HAP-1 (cell line): ENCODE data around the gene MSX2.
"Not testable (repeated sequence)": the region's sequence is repeated elsewhere in the genome, so short reads cannot be mapped to it uniquely, and the experiment has no call there.

ENCODE experiments used
- DNase-seq, 2 experiments: peaks; one replicate each; pipeline ENCODE4 v3.0.0-alpha.2; 2016 to 2020; ENCODE audit warnings: low spot score in 2 of 2
- H3K27me3 ChIP-seq: fragments of 250-450 bp; sonication (Bioruptor Pico); 2 replicates; pipeline ENCODE4 v1.5.1; 2020; ENCODE audit warnings: low read depth, mild to moderate bottlenecking, moderate library complexity
- H3K36me3 ChIP-seq: fragments of 250-450 bp; sonication (Bioruptor Pico); replicated peaks from 2 replicates; pipeline ENCODE4 v1.5.1; 2020; ENCODE audit warnings: mild to moderate bottlenecking
- H3K4me1 ChIP-seq: fragments of 250-450 bp; sonication (Bioruptor Pico); 2 replicates; pipeline ENCODE4 v1.5.1; 2020; ENCODE audit warnings: mild to moderate bottlenecking
- H3K4me3 ChIP-seq: fragments of 250-450 bp; sonication (Bioruptor Pico); 2 replicates; pipeline ENCODE4 v1.5.1; 2020; ENCODE audit warnings: mild to moderate bottlenecking, moderate library complexity
- H3K9me3 ChIP-seq: fragments of 250-450 bp; sonication (Bioruptor Pico); 2 replicates; pipeline ENCODE4 v1.5.1; 2020; ENCODE audit warnings: mild to moderate bottlenecking, moderate library complexity
- in situ Hi-C: fragments of 300-500 bp; cut with MboI; formaldehyde crosslinking; loops from 3 replicates; pipeline ENCODE4 v1.14.3; 2020; ENCODE audit warnings: low sequenced_read_pairs, inconsistent platforms, mixed read lengths

MSX2 gene

DNA sequence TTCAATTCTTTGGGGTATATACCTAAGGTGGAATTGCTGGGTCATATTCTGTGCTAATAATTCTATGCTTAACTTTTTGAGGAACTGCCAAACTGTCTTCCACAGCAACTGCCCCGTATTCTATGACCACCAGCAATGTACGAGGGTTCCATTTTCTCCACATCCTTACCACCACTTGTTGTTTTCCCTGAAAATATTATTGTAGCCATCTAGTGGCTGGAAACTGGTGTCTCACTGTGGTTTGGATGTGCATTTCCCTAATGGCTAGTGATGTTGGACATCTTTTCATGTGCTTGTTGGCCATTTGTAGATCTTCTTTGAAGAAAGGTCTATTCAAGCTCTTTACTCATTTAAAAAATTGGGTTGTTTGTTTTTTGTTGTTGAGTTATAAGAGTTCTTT, 30.7 kb downstream of the MSX2 start:
- Histone ChIP-seq H3K9me3 (no peaks in the 10 kb centered on the region), H3K4me3 (no peak overlapping the region), H3K36me3 (no peaks in the 10 kb centered on the region), H3K27me3 (0 out of 2 replicates have a peak, but pooled peaks cover 3% of the 10 kb centered on the region), H3K4me1 (no peaks in the 10 kb centered on the region)
- in situ Hi-C loops, result no loop called here
- DNase-seq, result no peak

DNA sequence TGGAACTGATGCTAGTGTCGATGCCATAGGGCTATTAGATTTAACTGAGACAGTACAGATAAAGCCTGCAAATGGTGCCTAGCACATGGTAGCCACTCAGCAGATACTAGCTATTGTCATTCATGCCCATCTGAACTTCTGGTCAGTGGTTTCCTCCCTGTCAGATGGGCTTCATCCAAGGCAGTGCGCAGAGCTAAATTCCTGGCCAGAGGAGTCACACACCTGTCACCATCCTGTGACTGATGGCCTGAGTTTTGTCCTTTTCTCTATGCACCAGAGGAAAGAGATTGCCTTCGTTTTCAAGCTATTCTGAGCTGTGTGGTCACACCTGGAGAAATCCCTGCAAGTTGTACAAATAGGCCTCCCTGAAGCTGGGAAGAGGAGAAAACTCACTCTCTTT, 34.7 kb downstream of the MSX2 start:
- in situ Hi-C loops, result no loop called here
- no peaks in the 10 kb centered on the region for H3K9me3 ChIP-seq
- no peaks in the 10 kb centered on the region for H3K4me1 ChIP-seq
- H3K36me3 ChIP-seq, result no peaks in the 10 kb centered on the region
- H3K27me3 ChIP-seq, result 0 out of 2 replicates have a peak, but pooled peaks cover 5% of the 10 kb centered on the region
- no peak overlapping the region for H3K4me3 ChIP-seq
- DNase-seq, result no peak

GRCh38 chr5:174760721-174761120, 36.3 kb downstream of the MSX2 start:
- no peak for DNase-seq
- H3K27me3 ChIP-seq, result 0 out of 2 replicates have a peak, but pooled peaks cover 5% of the 10 kb centered on the region
- no peaks in the 10 kb centered on the region for H3K4me1 ChIP-seq
- in situ Hi-C loops, result no loop called here
- no peaks in the 10 kb centered on the region for H3K9me3 ChIP-seq
- no peaks in the 10 kb centered on the region for H3K36me3 ChIP-seq
- H3K4me3 ChIP-seq, result no peak overlapping the region

GRCh38 chr5:174761341-174761740, 37.0 kb downstream of the MSX2 start:
- DNase-seq, H3K27me3 ChIP-seq, H3K9me3 ChIP-seq, in situ Hi-C loops, H3K4me1 ChIP-seq, H3K4me3 ChIP-seq, H3K36me3 ChIP-seq: not testable (repeated sequence)

- Histone ChIP-seq H3K4me3 (no peak overlapping the region), H3K9me3 (no peaks in the 10 kb centered on the region), H3K27me3 (0 out of 2 replicates have a peak, but pooled peaks cover 3% of the 10 kb centered on the region), H3K4me1 (no peaks in the 10 kb centered on the region), H3K36me3 (no peaks in the 10 kb centered on the region)
- DNase-seq, result no peak
- in situ Hi-C loops, result no loop called here
These were observed 39.9 kb downstream of the MSX2 start for GRCh38 chr5:174764309-174764708.

DNA sequence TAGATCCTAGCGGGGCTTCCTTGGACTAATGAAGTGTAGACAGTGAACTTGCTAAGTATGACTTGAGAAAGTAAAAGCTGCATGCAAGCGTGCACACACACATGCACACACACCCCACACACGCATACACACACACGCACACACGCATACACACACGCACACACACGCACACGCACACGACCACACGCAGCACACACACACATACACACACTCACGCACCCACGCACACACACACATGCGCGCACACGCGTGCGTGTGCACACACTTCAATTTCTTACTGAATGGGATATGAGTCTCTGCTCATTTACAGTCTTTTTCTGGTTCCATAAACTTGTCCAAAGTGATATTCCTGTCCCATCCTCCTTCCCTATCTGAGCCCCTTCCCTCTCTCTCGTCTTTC, 41.2 kb downstream of the MSX2 start:
- H3K4me1 ChIP-seq, result no peaks in the 10 kb centered on the region
- in situ Hi-C loops, result no loop called here
- no peak for DNase-seq

GRCh38 chr5:174767670-174768069, 43.3 kb downstream of the MSX2 start:
- no peak for DNase-seq
- Histone ChIP-seq H3K4me3 (no peak overlapping the region), H3K4me1 (no peaks in the 10 kb centered on the region), H3K27me3 (0 out of 2 replicates have a peak, but pooled peaks cover 7% of the 10 kb centered on the region), H3K9me3 (no peaks in the 10 kb centered on the region), H3K36me3 (no peaks in the 10 kb centered on the region)
- in situ Hi-C loops, result no loop called here

More for the DNA sequence above, 41.2 kb downstream of the MSX2 start:
- Histone ChIP-seq H3K36me3 (no peaks in the 10 kb centered on the region), H3K27me3 (0 out of 2 replicates have a peak, but pooled peaks cover 3% of the 10 kb centered on the region), H3K4me3 (no peak overlapping the region), H3K9me3 (no peaks in the 10 kb centered on the region)

DNA sequence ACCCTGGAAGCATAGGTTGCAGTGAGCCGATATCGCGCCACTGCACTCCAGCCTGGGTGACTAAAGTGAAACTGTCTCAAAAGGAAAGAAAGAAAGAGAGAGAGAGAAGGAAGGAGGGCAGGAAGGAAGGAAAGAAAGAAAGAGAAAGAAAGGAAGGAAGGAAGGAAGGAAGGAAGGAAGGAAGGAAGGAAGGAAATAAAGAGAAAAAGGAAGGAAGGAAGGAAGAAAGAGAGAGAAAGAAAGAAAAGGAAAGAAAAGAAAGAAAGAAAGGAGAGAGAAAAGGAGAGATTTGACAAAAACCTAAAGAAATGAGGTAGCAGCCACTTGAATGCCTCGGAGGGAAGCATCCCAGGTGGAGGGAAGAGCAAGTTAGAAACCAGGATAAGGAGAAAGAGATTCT, 44.6 kb downstream of the MSX2 start:
- H3K4me1 ChIP-seq, result no peaks in the 10 kb centered on the region
- no peaks in the 10 kb centered on the region for H3K36me3 ChIP-seq
- in situ Hi-C loops, result no loop called here
- H3K27me3 ChIP-seq, result 0 out of 2 replicates have a peak, but pooled peaks cover 4% of the 10 kb centered on the region
- no peak overlapping the region for H3K4me3 ChIP-seq
- H3K9me3 ChIP-seq, result no peaks in the 10 kb centered on the region
- DNase-seq, result no peak

DNA sequence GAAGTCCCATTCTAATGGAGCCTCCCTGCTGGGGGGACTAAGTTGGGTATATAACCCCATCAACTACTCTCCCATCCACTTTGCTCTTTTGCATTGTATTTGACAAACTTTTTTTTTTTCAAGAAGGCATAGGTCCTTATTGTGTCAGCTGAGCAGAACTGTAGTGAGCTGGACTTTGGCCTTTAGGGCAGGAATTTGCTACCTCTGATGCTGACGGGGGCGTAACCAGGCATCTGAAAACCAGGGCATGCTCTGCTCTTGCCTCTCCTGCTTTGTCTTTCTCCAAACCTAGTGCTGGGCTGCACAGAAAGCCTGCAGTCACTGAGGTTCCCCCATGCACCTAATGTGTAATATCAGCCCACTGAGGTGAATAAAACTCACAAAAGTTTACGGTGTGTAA, 49.0 kb downstream of the MSX2 start:
- in situ Hi-C loops, result no loop called here
- H3K36me3 ChIP-seq, result no peaks in the 10 kb centered on the region
- DNase-seq, result no peak
- H3K4me3 ChIP-seq, result no peak overlapping the region
- no peaks in the 10 kb centered on the region for H3K9me3 ChIP-seq
- H3K27me3 ChIP-seq, result peaks cover 4% of the 10 kb centered on the region; the same call in 1 of the 2 replicates
- peaks cover 2% of the 10 kb centered on the region; the same call in 1 of the 2 replicates for H3K4me1 ChIP-seq

GRCh38 chr5:174775081-174775480, 50.7 kb downstream of the MSX2 start:
- Histone ChIP-seq H3K9me3 (no peaks in the 10 kb centered on the region), H3K27me3 (peaks cover 4% of the 10 kb centered on the region; the same call in 1 of the 2 replicates), H3K4me3 (no peak overlapping the region), H3K4me1 (peaks cover 2% of the 10 kb centered on the region; the same call in 1 of the 2 replicates), H3K36me3 (no peaks in the 10 kb centered on the region)
- in situ Hi-C loops, result no loop called here
- DNase-seq, result peak in 1 of 2 experiments; percentile 25

DNA sequence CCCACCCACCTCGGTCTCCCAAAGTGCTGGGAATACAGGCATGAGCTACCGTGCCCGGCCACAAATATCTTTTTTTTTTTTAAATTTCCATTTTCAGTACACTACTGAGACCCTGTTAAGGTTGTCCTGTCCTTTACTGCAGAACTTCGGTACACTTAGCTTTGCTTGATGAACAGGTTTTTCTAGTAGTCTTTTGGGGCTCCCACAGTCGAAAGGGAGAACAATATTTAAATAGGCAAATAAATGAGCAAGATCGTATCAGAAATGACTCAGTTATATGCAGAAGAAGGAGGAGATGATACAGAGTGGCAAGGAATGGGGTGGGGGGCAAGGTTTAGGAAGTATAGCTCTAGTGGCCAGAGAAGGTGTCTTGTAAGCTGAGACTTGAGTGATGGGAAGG, 52.7 kb downstream of the MSX2 start:
- in situ Hi-C loops, result no loop called here
- no peaks in the 10 kb centered on the region for H3K9me3 ChIP-seq
- no peak overlapping the region for H3K4me3 ChIP-seq
- peaks cover 2% of the 10 kb centered on the region; the same call in 1 of the 2 replicates for H3K4me1 ChIP-seq
- no peaks in the 10 kb centered on the region; the same call in 1 of the 2 replicates for H3K27me3 ChIP-seq
- DNase-seq, result no peak
- H3K36me3 ChIP-seq, result no peaks in the 10 kb centered on the region

- Histone ChIP-seq H3K36me3 (no peaks in the 10 kb centered on the region), H3K9me3 (no peaks in the 10 kb centered on the region), H3K4me1 (peaks cover 2% of the 10 kb centered on the region; the same call in 1 of the 2 replicates), H3K4me3 (no peak overlapping the region), H3K27me3 (no peaks in the 10 kb centered on the region; the same call in 1 of the 2 replicates)
- no peak for DNase-seq
- in situ Hi-C loops, result no loop called here
These were observed 53.2 kb downstream of the MSX2 start for GRCh38 chr5:174777583-174777982.
